GM21529 (cell line): ENCODE data around the gene TLR6.
A peak's percentile ranks its signal among the peaks of the same experiment; 100 is the strongest.

Experiments used
- ATAC-seq: cut with Tn5 transposase; IDR thresholded peaks from one replicate; pipeline ENCODE4 v1.9.1; 2021; ENCODE audit not compliant: unreplicated experiment

TLR6 gene

DNA sequence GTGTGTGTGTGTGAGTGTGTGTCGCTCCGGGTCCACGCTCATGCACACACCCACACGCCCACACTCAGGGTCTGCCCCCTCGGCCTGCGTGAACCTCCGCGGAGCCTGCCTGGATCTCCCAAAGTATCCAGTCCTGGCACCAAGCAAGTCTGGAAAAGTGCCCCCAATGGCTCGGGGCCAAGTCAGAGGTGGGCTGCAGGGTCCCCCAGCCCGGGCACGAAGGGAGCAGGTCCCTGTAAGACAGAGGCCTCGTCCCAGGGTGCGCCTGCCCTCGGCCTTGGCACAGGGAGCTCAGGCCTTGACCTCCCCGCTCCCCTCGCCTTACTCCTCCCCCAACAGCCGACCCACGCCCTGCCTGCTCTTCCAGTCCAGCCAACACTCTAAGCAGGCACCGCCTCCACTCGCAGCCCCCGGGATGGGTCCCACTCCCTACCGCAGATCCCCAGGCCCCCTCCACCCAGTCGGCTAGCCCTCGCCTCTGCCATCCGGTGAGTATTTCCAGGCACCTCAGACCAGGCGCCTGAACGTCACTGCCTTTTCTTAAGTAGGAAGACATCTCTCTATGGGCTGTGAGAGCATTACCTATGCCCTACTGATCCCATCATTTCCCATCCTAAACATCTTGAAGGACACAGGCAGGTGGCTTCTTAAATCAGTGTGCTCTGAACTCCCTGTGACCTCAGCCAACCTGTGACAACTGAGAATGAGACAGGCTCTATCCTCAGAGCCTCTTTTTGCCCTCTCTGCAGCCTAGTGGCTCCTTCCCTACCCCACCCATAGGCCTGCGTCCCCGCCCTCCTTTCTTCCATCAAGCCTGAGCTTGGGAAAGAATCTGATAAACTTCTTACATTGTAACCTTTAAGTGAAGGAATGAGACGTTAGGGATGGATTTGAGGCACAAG lies 11.7 kb upstream of the TLR6 start:
- no peak for ATAC-seq

GRCh38 chr4:38867478-38868058 lies 11.0 kb upstream of the TLR6 start, which contains the start of gene FAM114A1:
FAM114A1 (plus strand) TSS chr4:38867806; CDS start chr4:38878079, 10,273 bp downstream.
- peak; percentile 90 for ATAC-seq

DNA sequence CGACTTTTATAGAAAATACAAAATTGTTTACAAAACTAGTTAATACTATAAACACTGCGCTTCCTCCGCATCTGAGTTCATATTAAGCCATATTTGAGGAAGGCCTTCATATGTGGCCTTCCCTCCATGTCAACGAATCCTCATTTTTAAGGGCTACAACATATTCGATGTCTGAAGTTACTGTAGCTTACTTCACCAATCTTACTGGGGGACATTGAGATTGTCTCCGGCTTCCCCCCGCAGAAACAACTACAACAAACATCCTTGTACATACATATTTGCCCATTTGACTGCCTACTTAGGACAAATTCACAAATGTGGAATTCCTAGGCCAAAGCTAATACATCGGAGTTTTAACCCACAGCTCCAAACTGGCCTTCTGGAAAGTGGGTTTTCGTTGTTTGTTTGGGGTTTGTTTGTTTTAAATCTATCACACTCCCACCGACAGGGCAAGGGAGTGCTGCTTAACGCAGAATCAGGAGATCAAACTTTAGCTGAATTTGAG lies 10.4 kb upstream of the TLR6 start:
- ATAC-seq = no peak

GRCh38 chr4:38865445-38865844 lies 8.8 kb upstream of the TLR6 start:
- ATAC-seq = no peak

DNA sequence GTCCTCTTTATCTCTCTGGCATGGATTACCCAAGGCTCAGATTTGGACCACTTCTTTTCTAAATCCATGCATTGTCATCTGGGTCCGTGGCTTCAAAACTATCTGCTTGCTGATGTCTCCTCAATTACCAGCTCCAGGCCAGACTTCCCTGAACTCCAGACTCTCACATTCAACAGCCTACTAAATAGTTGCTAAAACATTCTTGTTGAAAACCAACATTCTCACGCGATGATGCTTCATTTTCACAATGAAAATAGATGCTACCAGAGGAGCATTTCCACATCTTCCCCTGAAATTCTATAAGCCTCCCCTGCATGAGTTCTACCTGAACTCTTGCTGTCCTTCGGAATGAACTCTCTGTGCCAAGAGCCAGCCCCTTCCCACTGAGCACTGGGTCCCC lies 5.2 kb upstream of the TLR6 start:
- no peak for ATAC-seq

- no peak for ATAC-seq
Observed at GRCh38 chr4:38860788-38861424, 4.3 kb upstream of the TLR6 start.

DNA sequence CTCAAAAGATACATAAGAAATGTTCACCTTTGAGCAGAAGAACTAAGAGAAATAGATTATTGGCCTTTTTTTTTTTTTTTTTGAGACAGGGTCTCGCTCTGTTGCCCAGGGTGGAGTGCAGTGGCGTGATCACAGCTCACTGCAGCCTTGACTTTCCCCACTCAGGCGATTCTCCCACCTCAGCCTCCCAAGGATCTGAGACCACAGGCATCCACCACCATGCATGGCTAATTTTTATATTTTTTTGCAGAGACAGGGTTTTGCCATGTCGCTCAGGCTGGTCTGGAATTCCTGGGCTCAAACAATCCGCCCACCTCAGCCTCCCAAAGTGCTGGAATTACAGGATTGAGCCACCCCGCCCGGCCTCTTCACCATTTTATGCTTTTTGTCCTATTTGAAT lies 2.9 kb upstream of the TLR6 start:
- no peak for ATAC-seq

DNA sequence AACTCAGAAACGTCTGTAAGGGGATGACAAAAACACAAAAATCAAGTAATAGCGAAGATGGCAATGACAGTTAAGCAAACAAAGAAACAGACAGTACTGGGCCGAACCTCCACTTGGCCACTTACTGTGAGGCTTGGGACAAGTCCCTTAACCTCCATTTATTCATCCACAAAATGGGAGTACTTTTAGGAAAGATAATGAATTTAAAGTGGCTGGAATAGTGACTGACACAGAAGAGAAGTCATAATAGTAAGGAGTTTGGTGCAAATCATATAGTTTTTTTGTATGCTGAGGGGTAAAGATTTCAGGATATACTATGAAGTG lies 1.4 kb upstream of the TLR6 start:
- no peak for ATAC-seq

DNA sequence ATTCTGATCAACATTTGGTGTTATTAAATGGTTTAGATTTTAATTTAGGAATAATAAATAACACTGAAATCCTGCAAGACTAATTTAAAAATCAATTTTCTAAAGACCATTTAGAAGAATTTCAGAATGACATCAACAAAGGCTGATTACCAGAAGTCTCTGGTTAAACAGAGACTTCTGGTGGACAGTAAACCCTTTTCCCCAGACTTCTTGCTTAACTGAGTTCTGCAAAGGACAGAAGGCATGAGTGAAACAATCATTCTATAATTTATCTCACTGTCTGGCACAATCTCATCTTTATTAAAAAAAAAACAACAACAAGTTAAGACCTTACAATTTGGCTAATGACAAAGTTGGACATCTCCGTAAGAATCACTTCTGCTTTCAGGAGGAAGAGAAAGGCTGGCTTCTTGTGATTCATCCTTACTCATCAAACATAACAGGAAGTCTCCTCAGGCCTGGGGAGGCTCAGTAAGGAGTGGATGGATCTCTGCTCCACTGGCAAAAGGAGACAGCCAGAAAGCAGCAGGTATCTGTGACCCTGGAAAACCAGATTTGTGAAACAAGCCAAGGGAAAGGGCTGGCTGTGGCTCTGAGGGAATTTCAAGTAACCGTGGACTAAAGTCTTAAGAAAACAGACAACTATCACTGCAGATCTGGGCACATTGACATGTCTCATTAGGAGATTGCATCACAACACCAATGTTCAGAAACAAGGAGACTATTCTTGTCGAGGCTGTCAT lies 908 bp upstream of the TLR6 start:
- peak; percentile 74 for ATAC-seq

DNA sequence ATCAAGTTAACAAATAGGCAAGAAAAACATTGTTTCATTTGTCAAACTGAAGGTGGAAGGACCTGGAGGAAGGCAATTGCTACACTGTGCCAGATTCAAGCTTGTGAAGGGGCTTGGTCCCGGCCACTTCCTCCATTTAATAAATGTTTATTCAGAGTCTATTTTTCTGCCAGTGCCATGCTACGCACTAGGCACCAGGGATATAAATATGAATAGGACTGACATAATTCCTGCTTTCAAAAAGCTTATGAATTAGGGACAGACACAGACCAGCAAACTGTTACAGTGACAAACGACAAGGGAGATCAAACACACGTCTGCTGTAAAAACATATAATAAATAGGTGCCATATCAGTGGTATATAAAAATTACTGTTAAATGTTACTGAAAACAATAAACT lies 571 bp downstream of the TLR6 start:
- no peak for ATAC-seq

- no peak for ATAC-seq
Observed at GRCh38 chr4:38855466-38855865, 1.2 kb downstream of the TLR6 start.

- no peak for ATAC-seq
Observed at GRCh38 chr4:38846015-38846414, 10.6 kb downstream of the TLR6 start.

DNA sequence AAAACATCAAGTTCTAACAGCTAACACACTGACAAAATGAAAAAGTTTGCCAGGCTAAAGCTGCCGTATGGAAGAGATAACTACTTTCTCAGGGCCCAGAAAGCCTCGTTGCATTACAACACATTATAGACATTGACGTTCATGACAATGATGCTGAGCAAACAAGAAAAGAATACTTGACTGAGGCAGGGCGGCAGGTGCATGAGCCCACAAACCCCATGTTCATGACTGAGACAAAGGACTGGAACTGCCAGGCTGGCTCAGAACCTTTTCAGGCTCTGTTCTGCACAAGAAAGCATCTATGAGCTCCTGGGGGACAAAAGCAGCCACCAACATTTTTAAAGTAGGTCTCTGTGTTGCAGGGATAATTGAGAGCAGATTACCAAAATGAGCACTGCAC lies 13.6 kb downstream of the TLR6 start:
- no peak for ATAC-seq

DNA sequence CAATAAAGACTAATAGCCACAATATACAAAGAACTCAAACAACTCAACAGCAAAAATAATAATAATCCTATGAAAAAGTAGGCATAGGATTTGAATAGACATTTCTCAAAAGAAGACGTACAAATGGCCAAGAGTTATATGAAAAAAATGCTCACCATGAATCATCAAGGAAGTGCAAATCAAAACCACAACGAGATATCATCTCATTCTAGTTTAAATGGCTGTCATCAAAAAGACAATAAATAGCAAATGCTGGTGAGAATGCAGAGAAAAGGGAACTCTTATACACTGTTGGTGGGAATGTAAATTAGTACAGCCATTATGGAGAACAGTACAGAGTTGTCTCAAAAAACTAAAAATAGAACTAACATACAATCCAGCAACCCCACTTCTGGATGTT lies 18.8 kb downstream of the TLR6 start:
- no peak for ATAC-seq

- no peak for ATAC-seq
Observed at GRCh38 chr4:38837334-38837733, 19.3 kb downstream of the TLR6 start.

DNA sequence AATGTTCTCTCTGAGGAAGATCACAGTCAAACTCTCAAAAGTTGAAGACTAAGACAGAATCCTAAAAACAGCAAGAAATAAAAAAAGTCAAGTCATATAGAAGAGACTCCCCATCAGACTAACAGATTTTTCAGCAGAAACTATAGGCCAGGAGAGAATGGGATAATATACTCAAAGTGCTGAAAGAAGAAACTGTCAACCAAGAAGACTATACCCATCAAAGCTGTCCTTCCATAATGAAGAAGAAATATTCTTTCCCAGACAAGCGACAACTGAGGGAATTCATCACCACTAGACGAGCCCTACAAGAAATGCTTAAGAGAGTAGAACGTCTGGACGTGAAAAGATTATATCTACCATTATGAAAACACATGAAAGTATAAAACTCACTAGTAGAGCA lies 22.0 kb downstream of the TLR6 start:
- no peak for ATAC-seq

- no peak for ATAC-seq
Observed at GRCh38 chr4:38832624-38833528, 23.7 kb downstream of the TLR6 start.

GRCh38 chr4:38832206-38832605 lies 24.4 kb downstream of the TLR6 start:
- no peak for ATAC-seq

DNA sequence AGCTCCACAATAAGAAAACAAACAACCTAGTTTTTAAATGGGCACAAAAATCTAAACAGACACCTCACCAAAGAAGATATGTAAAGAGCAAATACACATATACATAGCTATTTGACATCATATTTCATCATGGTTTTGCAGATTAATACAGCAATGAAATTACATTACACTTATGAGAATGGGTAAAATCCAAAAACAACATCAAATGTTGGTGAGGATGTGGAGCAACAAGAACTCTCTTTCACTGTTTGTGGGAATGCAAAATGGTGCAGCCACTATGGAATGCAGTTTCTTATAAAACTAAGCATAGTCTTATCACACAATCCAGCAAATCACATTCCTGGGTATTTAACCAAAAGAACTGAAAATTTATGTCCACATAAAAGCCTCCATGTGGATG lies 25.0 kb downstream of the TLR6 start:
- no peak for ATAC-seq

GRCh38 chr4:38829237-38829636 lies 27.4 kb downstream of the TLR6 start:
- no peak for ATAC-seq
